Pulmonary artery endothelial cell (primary cell): Measurements from ENCODE around the gene LMO7. TPM values are rescaled to one million over a fixed set of nuclear protein-coding genes. Genes with fewer than 3 reads are reported as not detected.

Experiments
- DNase-seq: peaks from one replicate; pipeline ENCODE4 v3.0.0-alpha.2; 2011; ENCODE audit warnings: low read depth, low spot score
- total RNA-seq: library from RNA; depleted of rRNA; stranded (reverse); fragments of >200 nt; gene quantifications from 2 replicates; pipeline ENCODE4 v1.2.3, GENCODE V29; 2014

LMO7 gene
- total RNA-seq, 1 donor from 2014 or later, result 18.1 TPM

DNA sequence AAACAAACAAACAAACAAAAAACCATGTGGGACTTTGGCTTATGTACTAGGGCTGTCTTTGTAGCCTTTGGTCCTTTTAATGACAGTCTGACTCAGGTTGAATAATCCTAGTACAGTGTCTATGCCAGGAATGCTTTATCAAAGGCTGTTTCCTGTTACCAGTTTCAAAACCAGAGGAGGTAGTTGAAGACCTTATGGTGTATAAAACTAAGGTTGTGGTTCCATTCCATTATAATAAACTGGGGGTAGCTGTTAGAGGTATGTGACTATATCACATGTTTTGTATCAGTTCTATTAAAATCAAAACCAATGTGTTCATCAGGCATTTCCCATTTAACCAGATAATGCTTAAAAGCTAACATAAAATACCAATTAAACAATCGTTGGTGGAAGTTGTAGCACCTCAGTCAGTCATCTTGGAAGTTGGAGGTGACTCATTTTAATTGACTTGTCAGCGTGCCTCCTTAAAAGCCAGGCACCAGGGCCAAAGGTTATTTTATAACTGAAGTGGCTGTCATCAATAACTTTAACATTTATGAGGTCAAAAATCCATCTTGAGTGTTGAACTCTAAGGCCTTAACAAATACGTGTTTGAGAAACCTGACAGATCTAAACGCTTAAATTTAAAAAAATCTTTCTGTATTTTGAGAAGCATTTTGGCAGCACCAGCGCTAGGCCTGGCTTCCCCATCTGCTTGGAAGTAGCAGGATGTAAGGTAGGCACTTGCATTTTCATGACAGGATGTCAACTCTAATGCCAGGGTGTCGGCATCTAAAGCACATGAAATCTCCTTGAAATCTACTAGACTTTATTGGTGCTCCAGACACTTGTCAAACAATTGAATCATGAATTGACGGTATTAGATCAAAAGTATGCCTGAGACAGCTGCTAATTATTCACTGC, 162.5 kb downstream of the LMO7 start:
- no peak for DNase-seq

DNA sequence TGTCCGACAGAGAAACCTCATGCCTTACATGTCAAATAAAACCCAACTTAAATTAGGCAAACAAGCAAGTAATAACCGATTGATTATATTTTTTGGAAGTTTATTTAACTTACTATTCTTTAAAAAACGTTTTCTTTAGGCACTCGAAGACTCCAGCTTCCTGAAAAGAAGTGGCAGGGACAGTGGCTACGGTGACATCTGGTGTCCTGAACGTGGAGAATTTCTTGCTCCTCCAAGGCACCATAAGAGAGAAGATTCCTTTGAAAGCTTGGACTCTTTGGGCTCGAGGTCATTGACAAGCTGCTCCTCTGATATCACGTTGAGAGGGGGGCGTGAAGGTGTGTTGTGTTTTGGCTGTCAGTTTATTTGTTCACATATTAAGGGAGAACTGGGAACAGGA, 164.4 kb downstream of the LMO7 start:
- DNase-seq, result no peak

DNA sequence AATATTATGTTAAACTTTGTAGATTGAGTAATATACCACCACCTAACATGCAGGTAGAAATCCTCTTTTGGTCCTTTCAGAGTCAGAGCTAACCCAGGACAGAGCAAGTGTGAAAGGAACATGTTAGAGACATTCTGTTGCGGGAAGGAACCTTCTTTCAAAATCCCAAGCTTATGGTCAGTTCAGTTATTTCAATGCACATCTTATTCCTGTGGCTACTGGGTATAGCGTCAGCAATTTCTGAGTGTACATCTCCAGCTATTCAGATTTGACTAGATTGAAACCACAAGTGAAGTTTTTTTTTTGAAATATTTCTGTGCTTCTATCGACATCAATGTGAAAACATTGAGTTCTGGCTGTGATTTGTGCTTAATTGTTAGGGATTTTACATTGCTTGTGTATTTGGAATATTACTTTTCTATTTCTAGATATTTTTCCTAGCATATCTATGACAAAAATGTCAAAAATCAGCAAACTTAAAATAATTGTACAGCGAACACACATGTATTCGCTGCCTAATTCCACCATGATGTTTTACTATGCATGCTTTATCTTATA, 165.3 kb downstream of the LMO7 start:
- DNase-seq, result no peak

DNA sequence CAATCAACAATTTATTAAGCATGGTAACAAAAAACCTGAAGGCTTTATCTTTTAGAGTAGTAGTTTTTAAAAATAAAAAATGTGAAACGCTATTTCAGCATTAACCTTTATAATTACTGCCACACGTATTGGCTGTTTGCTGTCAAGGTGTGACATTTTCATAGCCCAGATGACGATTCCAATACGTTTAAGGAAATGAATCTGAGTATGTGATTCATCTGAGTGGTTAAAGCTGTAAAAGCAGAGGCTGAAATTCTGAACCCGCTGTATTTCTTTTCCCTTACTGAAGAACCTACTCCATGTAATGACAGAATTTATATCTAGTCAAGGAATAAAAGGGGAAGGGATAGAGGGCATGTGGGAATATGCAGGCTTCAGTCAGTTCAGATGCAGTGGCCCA, 166.0 kb downstream of the LMO7 start:
- DNase-seq, result no peak

DNA sequence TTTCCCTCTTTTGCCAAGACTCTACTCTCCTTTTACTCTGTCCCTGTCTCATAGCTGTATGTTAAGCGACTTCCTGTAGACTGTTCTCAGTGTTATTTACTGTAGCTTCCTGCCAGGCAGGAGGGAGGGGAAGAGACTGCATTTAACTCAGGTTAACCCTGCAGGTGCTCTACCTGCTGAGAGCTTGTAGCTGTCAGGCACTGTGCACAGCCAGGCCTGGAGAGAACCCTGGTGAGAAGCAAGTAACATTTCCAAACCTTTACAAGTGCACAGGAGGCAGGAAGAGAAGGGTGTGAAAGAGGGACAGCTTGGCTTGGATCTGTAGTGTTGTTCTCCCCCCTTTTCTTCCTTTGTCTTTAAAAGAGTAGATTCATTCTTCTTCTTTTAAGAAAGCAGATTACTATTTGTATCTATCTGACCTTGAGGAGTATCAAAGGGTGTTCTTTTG, 167.1 kb downstream of the LMO7 start:
- DNase-seq, result no peak

DNA sequence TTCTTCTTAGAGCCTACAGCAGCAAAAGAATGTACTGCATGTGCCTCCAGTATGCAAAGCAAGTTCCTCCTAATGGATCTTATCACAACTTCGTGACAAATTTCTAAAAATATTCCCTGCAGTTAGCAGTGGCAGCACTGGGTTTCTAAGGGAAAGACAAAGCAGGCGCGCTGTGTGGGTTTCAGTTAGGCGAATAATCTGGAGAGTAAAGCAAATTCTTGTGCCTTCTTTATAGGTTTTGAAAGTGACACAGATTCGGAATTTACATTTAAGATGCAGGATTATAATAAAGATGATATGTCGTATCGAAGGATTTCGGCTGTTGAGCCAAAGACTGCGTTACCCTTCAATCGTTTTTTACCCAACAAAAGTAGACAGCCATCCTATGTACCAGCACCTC, 167.9 kb downstream of the LMO7 start:
- DNase-seq, result no peak

DNA sequence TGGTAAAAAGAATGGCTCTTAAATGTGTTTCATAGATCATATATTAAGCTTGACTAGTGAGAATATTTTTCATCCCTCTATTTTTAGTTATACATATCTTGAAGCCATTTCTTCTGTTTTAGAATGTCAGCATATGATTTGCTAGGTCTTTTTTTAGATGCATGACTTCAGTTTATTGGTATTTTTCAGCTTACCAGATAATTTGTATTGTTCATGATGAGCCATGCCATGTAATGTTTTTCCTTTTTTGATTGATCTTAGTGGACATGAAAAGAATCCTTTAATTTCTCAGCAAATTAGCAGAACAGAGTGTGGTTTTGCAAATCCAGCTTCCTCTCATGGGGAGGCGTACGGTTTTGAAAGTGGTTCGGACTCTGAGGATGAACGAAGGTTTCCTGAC, 168.5 kb downstream of the LMO7 start:
- DNase-seq, result no peak

DNA sequence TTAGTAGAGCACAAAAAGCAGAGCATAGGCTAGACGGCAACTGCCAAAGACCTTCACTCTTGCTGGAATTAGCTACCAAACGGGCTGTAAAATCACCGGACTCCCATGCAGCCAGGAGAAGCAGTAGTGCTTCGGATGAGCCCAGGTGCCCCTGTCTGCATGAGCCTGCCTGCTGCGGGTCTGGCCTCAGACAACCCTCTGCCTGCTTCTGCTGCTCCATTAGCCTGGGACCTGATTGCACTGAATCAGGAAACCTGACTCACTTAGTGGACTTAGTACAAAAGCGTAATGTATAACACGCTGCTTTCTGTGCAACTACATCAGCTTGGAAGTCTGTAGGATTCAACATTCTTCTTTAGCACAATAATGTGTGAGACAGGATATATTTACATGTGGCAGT, 170.0 kb downstream of the LMO7 start:
- DNase-seq, result no peak

DNA sequence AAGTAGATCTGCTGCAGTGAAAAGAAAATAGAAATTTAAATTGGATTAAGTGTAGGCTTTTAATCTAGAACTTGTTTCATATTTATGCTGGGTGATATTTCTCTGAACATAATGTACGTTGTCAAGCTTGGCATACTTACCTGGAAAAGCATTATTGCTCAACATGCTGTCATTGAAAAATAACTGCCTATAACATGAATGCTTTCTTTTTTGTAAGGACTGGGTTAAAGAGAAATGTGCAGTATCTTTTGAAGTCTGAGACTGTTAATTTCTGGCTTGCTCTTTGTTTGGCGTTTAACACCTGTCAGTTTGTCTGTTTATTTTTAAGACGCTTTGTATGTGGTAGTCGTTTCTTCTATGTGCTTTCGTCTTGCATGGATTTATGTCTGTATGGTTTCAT, 175.2 kb downstream of the LMO7 start:
- DNase-seq, result no peak

DNA sequence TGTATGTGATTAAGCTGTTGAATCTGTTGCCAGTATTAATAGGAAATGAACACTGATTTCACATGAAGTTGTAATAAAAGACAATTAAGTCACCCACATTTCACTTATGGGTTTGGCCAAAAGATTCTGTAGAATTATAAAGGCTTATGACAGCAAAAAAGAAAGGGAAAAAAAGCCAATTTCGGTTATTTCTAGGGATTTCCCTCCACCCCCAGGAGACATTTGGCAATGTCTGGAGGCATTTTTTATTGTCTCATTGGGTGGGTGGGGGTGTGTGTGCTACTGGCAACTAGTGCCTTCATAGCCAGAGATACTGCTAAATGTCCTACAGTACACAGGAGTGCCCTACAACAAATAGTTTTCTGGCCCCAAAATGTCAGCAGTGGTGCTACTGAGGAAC, 175.7 kb downstream of the LMO7 start:
- no peak for DNase-seq

DNA sequence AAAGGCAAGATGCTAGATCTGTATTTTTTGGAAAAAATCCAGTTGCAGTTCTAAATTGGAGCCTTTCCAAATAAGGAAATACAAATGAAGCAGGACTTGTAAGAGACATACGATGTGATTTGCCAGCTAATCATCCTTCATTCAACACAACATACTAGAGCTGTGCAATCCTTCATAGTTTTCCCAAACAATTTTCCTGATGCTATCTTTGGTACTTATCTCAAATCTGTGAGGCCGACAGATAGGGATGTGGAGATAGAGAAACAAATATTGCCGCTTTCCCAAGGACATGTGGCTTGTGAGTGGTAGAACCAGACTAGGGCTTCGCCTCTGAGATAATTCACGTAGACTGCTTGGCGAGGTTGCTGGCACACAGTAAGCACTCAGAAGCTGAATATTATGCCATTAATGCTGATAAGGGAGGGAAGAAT, 176.6 kb downstream of the LMO7 start:
- DNase-seq, result peak; percentile 13

DNA sequence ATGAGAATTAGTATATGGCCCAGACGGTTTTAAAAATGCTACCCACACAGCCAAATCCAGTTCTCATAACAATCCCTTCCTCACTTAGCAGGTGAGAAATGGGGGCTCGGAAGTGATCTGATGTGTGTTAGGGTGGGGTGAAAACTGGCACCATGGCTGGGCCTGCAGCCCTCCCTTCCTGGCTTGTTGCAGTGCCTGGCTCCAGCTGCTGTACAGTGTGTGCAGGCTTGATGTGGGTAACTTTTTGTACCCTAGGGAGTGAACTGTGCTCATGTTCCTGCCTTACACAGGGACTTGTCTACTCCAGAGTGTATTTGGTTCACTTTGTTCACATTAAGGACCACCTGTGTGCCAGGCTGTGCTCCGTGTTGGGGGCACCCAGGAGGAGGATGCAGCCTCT, 177.2 kb downstream of the LMO7 start:
- DNase-seq, result no peak

DNA sequence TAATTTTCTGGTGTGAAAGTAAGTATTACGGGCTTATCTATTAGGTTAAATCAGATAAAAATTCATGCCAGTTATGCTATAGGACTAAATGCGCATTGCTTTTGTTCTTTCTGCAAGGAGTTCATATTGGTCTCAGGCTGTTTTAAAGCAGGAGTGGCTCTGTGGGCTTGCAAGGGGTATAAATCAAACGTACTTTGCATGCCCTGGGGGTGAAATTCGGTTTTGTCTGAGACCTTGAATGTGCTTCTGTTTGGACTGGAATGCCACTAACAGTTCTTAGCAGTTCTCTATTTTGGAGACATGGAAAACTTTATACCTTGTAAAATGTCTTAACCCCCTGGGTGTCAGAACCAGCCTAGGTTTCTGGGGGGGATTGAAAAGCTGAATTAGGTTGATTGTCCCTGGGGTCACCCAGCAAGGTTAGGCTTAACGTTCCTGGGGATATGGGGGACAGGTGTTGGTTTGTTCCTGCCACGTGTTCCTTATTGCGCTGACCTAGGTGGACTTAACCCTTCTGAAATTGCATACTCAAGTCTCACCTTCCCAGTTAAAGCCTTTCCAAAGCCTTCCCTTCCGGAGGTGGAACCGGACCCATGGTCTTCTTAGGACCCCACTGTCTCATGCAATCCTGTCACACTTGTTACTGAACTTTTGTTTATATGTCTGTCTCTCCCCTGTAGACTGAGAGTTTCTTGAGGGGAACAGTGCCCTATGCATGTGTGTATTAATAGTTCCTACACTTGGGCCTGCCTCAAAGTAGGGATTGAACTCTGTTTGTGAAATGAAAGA, 182.2 kb downstream of the LMO7 start:
- DNase-seq, result no peak

DNA sequence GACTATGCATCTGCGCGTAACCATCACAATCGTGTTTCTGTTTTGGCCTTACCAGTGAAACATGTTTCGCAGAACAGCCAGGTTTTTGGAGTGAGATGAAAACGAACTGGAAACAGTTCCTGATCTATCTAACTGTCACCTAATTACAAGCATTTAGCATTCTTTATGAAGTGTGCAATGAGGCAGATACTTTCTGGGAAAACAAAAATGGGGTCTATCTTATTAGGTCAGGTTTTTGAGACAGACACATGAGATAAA, 182.8 kb downstream of the LMO7 start:
- DNase-seq, result no peak

DNA sequence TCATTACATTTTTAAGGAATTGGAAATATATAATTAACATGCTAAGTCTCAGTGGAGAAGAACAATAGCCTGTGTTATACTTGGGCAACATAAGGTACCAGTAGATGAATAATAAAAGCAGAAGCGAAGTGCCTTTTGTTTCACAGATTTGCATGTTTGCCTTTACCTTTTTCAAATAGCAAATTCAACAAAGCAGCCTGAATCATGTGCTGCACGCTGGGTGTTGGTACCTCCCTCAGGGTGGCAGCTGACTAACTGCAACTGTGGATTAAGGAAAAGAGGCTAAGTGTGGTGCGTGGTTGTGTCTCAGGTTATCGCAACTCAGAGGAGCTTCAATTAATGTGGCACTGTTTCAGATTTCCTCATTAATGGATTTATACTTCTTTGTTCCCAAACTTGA, 189.0 kb downstream of the LMO7 start:
- DNase-seq, result no peak

DNA sequence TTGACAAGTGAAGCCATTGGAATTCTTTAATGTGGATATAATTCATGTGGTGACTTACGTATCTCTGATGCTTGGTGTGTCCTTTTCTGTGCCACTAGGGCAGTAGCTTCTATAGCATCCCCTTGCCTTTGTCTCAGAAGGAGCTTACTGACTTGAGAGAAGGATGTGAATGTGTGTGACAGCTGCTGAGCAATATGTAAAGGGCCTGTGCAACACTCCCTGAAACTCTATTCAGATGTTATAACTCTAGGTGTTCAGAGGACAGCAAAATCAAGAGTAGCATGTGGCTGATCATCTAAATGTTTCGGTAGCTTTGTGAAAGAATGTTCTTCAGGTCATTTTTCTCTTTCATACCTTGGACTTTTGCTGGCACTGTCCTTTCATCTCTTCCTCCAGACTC, 189.5 kb downstream of the LMO7 start:
- DNase-seq, result no peak

DNA sequence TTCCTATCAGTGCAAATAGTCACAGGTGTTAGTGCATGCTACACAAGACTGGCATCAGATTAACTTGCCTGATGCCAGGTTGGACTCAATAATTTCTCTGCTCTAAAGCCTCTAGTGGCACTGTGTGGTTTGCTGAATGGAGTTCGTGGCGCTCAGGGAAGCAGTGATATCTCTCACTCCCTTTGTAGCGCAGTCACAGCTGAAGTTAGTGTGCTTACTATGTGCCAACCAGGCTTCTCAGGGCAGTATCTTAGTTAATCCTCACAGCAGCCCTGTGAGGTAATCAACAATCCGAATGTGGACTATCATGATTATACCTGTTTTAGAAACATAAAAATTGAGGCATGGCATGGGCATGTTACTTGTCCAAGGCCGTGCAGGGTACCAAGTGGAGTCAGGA, 190.3 kb downstream of the LMO7 start:
- DNase-seq, result no peak

DNA sequence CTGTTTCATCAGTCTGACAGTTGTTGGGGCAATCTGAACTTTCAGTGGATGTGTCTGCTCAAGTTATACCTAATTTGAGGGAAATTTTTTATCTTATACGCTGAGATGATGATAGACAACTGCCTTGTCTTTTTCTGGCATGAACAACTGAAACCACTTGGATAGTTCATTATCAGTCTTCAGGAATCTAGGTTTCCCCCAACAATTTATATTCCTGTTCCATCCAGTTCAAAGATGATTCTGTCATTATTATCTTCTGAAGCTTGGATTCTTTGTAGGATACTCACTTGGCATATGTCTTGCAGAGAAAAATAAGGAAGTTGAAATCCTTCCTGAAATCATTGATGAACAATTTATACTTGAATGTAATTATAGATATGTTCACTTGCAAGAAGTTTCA, 193.7 kb downstream of the LMO7 start:
- no peak for DNase-seq

DNA sequence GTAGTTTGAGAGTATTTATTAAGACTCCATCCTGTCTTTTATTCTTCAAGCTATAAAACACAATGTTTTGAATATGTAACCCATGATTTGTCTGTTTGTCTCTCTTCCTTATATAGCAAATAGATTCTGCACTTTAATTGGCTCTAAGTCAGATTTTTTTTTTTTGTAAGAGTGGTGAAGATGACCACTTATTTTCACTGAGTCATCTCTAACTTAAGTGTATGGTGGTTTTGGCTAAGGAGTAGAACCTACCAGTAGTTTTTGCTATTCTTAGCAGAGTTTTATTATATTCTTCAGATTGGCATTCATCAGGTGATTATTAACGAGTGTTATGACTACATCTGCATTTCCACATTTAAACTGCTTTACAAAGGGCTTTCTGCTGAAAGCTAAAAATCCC, 194.7 kb downstream of the LMO7 start:
- DNase-seq, result no peak

DNA sequence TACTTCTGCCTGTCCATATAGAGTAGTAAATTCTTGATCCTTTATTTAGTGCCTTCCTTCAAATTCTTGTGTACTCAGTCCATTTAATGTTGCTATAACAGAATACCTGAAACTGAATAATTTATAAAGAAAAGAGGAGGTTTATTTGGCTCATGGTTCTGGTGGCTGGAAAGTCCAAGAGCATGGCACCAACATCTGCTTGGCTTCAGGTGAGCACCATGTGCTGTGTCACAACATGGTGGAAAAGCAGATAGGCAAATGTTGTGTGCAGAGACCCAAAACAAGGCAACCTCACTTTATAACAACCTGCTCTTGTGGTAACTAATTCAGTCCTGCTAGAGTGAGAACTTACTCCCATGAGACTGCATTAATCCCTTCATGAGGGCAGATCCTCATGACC, 195.3 kb downstream of the LMO7 start:
- DNase-seq, result no peak

DNA sequence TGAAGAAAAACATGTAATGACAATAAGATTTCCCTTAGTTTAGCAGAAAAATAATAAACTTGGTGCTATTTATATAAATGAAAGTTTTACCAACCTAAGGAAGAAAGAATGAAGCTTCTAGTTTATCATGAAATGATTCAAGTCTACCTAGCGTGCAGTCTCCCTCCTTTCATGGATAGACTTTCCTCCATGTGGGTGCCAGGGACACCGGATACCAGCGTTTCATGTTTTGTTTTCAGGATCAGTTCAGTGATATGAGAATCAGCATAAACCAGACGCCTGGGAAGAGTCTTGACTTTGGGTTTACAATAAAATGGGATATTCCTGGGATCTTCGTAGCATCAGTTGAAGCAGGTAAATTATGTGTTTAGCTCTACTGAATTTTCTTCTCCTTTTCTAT, 196.7 kb downstream of the LMO7 start:
- no peak for DNase-seq

DNA sequence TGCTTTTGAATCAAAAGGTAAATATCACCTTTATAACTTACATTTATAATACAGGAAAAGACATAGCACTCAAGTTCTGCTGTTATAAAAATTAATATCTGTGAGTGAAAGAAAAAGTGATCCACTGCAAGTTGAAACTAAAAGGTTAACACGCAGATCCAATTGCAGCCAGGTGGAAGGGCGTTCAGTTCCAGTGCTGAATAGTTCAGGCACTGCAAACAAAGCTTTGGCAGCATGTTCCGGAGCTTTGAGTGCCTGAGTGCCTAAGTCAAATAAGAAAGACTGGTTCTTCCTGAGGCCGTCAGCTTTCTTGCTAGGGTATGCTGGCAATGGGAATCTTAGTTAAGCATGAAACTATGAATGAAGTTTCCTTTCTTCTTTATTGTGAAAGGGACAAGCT, 200.3 kb downstream of the LMO7 start:
- no peak for DNase-seq
